ENCODE results near the gene RAMAC. TPM values are rescaled to one million over a fixed set of nuclear protein-coding genes. Genes with fewer than 3 reads are reported as not detected.

RAMAC gene
- total and polyA plus RNA-seq, 9 donors: 17.2 to 25.1 (median 21.2) TPM

GRCh38 chr15:83010709-83011270, 24.8 kb downstream of the RAMAC start:
- intact Hi-C loops (cut with DNase I): loop anchor here in 2 of 4 donors (10.0 kb wide), 2 partner anchors 54 to 476 kb away; partner anchors contain the start of gene BTBD1 (in 1 of the 2)

DNA sequence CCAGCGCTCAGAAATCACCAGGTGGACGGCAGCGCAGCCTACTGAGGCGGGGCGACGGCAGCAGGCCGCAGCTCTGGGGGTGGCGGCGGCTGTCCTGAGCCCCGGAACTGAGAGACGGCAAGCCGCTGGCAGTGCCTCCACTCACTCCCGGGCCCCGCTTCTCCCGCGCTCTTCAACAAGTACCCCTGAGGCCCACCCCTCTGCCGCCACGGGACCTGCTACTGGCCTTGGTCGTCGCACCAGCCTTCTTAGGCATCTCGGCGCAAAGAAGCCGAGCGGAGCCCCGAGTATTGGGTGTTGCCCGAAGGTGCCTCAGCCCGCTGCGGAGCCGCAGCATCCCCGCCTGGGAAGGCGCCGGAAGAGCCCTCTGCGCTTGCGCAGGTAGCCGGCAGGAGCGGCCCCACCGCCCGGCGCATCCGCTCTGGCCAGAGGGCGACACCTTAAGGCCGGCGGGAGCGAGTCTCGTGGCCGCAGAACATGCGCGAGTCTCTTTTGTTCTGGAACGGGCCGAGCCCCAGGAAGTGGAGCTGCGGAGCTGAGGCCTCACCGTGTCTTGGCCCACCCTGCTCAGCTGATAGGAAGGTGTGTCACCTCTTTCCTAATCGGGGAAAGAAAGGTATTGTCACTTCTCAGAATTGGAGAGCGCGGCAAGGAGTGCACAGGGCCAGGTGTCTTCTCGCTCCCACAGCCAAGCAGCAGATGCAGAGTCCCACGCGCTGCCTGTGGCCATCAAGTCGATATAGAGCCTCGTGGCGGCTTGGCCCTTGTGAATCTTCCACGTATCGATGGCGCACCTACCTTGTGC, 25.5 kb downstream of the RAMAC start, which contains the start of gene C15orf40:
C15orf40 (minus strand) TSS at position 369 of the 805 bp plus-strand sequence; CDS start at position 337, 32 bp downstream.
- Histone ChIP-seq H3K36me3 (no peaks in the 10 kb centered on the region), H3K27ac (peak within 1 kb of the TSS; percentile 28 to 71), H3K4me3 (peak within 1 kb of the TSS; percentile 99), H3K4me1 (ENCODE audit: insufficient read depth) (peaks cover 11% of the 10 kb centered on the region), H3K27me3 (no peaks in the 10 kb centered on the region), H3K9me3 (no peaks in the 10 kb centered on the region)
- intact Hi-C loops (cut with DNase I): loop anchor here in 2 of 4 donors (10.0 kb wide), 2 partner anchors 53 to 477 kb away; partner anchors contain the start of gene BTBD1 (in 1 of the 2)
- TF ChIP-seq EP300 (IDR thresholded peaks at IDR 0.05) (no peak), POLR2A (IDR thresholded peaks at IDR 0.05) (peak; percentile 67)
- TF ChIP-seq, protein P1, sequence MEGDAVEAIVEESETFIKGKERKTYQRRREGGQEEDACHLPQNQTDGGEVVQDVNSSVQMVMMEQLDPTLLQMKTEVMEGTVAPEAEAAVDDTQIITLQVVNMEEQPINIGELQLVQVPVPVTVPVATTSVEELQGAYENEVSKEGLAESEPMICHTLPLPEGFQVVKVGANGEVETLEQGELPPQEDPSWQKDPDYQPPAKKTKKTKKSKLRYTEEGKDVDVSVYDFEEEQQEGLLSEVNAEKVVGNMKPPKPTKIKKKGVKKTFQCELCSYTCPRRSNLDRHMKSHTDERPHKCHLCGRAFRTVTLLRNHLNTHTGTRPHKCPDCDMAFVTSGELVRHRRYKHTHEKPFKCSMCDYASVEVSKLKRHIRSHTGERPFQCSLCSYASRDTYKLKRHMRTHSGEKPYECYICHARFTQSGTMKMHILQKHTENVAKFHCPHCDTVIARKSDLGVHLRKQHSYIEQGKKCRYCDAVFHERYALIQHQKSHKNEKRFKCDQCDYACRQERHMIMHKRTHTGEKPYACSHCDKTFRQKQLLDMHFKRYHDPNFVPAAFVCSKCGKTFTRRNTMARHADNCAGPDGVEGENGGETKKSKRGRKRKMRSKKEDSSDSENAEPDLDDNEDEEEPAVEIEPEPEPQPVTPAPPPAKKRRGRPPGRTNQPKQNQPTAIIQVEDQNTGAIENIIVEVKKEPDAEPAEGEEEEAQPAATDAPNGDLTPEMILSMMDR (IDR thresholded peaks at IDR 0.05): peak; percentile 32 to 71 (median 68)
- DNase-seq: peak; percentile 85 to 92 (median 89)
- 0 to 2% (median 2%) methylated on average over 52 to 64 of the region's 64 CpGs for WGBS, 3 donors

More at GRCh38 chr15:83010709-83011270, 24.8 kb downstream of the RAMAC start:
- TF ChIP-seq EP300 (IDR thresholded peaks at IDR 0.05) (no peak), POLR2A (IDR thresholded peaks at IDR 0.05) (no peak)
- TF ChIP-seq, protein P1 (IDR thresholded peaks at IDR 0.05): peak in 1 of 3 donors; percentile 21
- Histone ChIP-seq H3K27me3 (no peaks in the 10 kb centered on the region), H3K36me3 (no peaks in the 10 kb centered on the region), H3K4me1 (ENCODE audit: insufficient read depth) (peaks cover 11% of the 10 kb centered on the region), H3K27ac (peak overlapping the region; percentile 28 to 71), H3K4me3 (peak overlapping the region; percentile 99), H3K9me3 (no peaks in the 10 kb centered on the region)
- 6 to 9% (median 8%) methylated on average over 15 of the region's 15 CpGs for WGBS, 3 donors
- DNase-seq: peak; percentile 33 to 75 (median 58)

DNA sequence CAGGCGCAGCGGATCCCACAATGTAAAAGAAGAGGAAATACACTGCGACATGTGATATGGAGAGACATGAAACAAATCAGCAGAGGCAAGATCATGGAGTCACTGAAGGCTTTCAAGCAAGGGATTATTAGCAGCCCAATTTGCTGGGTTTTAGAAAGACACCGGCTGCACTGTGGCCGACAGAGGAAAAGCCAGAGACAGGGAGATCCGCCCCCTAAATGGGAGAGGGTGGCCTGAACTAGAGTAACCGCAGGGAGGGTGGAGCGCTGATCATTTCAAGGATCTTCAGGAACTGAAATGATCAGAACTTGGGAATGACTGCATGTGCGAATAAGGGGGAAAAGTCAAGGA, 26.0 kb downstream of the RAMAC start:
- Histone ChIP-seq H3K27me3 (no peaks in the 10 kb centered on the region), H3K36me3 (no peaks in the 10 kb centered on the region)
- intact Hi-C loops (cut with DNase I): loop anchor here in 2 of 4 donors (10.0 kb wide), 2 partner anchors 53 to 477 kb away; partner anchors contain the start of gene BTBD1 (in 1 of the 2)

DNA sequence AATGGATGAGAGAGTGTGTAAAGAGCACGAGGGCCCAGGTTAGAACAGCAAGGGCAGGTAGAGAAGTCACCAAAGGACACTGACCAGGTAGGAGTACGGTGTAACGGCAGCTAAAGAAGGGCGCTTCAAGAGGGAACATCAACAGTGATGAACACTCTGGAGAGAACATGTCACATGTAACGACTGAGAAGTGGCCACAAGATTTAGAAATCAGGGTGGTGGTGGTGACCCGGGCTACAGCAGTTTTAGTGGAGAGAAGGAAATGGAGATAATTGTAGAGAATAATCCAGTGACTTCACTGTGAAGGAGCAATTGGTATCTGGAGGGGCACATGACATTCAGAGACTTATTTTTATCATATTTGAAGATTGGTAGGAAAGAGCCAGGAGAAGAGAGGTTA, 26.6 kb downstream of the RAMAC start:
- Histone ChIP-seq H3K36me3 (no peaks in the 10 kb centered on the region), H3K4me3 (no peak overlapping the region), H3K27ac (no peak overlapping the region), H3K9me3 (no peaks in the 10 kb centered on the region), H3K4me1 (ENCODE audit: insufficient read depth) (peaks cover 11% of the 10 kb centered on the region), H3K27me3 (no peaks in the 10 kb centered on the region)
- intact Hi-C loops (cut with DNase I): loop anchor here in 2 of 4 donors (10.0 kb wide), 2 partner anchors 52 to 478 kb away; partner anchors contain the start of gene BTBD1 (in 1 of the 2)
- 93 to 97% (median 94%) methylated on average over 6 of the region's 6 CpGs for WGBS, 3 donors
- DNase-seq: no peak
- TF ChIP-seq POLR2A (IDR thresholded peaks at IDR 0.05) (no peak), EP300 (IDR thresholded peaks at IDR 0.05) (no peak)
- TF ChIP-seq, protein P1 (IDR thresholded peaks at IDR 0.05): no peak

More for the DNA sequence above, 26.0 kb downstream of the RAMAC start:
- no peak for TF ChIP-seq EP300 (IDR thresholded peaks at IDR 0.05)
- TF ChIP-seq, protein P1 (IDR thresholded peaks at IDR 0.05): no peak
- TF ChIP-seq POLR2A (IDR thresholded peaks at IDR 0.05): no peak
- peaks cover 11% of the 10 kb centered on the region for H3K4me1 ChIP-seq (ENCODE audit: insufficient read depth)
- peak overlapping the region; percentile 99 for H3K4me3 ChIP-seq
- WGBS, 3 donors: 44 to 72% (median 54%) methylated on average over 9 of the region's 9 CpGs
- H3K9me3 ChIP-seq: no peaks in the 10 kb centered on the region
- no peak for DNase-seq
- peak overlapping the region in 1 of 2 donors; percentile 28 for H3K27ac ChIP-seq
